Measurements from ENCODE around the gene OR5P2.
"Not testable (repeated sequence)": the region's sequence is repeated elsewhere in the genome, so short reads cannot be mapped to it uniquely, and the experiment has no call there.

DNA sequence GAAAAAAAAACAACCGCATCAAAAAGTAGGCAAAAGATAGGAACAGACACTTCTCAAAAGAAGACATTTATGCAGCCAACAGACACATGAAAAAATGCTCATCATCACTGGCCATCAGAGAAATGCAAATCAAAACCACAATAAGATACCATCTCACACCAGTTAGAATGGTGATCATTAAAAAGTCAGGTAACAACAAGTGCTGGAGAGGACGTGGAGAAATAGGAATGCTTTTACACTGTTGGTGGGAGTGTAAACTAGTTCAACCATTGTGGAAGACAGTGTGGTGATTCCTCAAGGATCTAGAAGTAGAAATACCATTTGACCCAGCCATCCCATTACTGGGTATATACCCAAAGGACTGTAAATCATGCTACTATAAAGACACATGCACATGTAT is 18.2 kb upstream of the OR5P2 start:
- not testable (repeated sequence) for TF ChIP-seq POLR2A (IDR thresholded peaks at IDR 0.05; ENCODE audit: low read length); GATA1 (IDR thresholded peaks at IDR 0.05; ENCODE audit: low read depth, low read length)
